ENCODE data around the gene FOXD4.
A peak's percentile ranks its signal among the peaks of the same experiment; 100 is the strongest.
"Not testable (repeated sequence)": the region's sequence is repeated elsewhere in the genome, so short reads cannot be mapped to it uniquely, and the experiment has no call there.

FOXD4 gene

GRCh38 chr9:117995-118467 lies at the start of gene FOXD4:
FOXD4 (minus strand) TSS chr9:118417; CDS start chr9:118119, 298 bp downstream.
- DNase-seq (ENCODE audit: low read depth), result not testable (repeated sequence)

- not testable (repeated sequence) for DNase-seq (ENCODE audit: low read depth)
Measured at GRCh38 chr9:159871-160270, 41.7 kb upstream of the FOXD4 start.

GRCh38 chr9:151173-151572 lies 33.0 kb upstream of the FOXD4 start:
- not testable (repeated sequence) for DNase-seq (ENCODE audit: low read depth)

- not testable (repeated sequence) for DNase-seq (ENCODE audit: low read depth)
Measured at GRCh38 chr9:139880-140279, 21.7 kb upstream of the FOXD4 start.

- DNase-seq (ENCODE audit: low read depth), result not testable (repeated sequence)
Measured at GRCh38 chr9:117144-117994, 848 bp downstream of the FOXD4 start.

- not testable (repeated sequence) for DNase-seq (ENCODE audit: low read depth)
Measured at GRCh38 chr9:116239-117077, 1.8 kb downstream of the FOXD4 start.

GRCh38 chr9:115118-115451 lies 3.1 kb downstream of the FOXD4 start:
- DNase-seq (ENCODE audit: low read depth), result not testable (repeated sequence)

GRCh38 chr9:114267-115117 lies 3.7 kb downstream of the FOXD4 start:
- DNase-seq (ENCODE audit: low read depth), result peak; percentile 13

GRCh38 chr9:113468-114266 lies 4.5 kb downstream of the FOXD4 start:
- DNase-seq (ENCODE audit: low read depth), result peak; percentile 5

GRCh38 chr9:112589-113467 lies 5.4 kb downstream of the FOXD4 start:
- not testable (repeated sequence) for DNase-seq (ENCODE audit: low read depth)

- not testable (repeated sequence) for DNase-seq (ENCODE audit: low read depth)
Measured at GRCh38 chr9:110672-111071, 7.5 kb downstream of the FOXD4 start.

- peak; percentile 4 for DNase-seq (ENCODE audit: low read depth)
Measured at GRCh38 chr9:109540-109939, 8.7 kb downstream of the FOXD4 start.

- DNase-seq (ENCODE audit: low read depth), result not testable (repeated sequence)
Measured at GRCh38 chr9:108742-109495, 9.3 kb downstream of the FOXD4 start.

GRCh38 chr9:105991-106390 lies 12.2 kb downstream of the FOXD4 start:
- not testable (repeated sequence) for DNase-seq (ENCODE audit: low read depth)

- DNase-seq (ENCODE audit: low read depth), result not testable (repeated sequence)
Measured at GRCh38 chr9:100430-100829, 17.8 kb downstream of the FOXD4 start.

- not testable (repeated sequence) for DNase-seq (ENCODE audit: low read depth)
Measured at GRCh38 chr9:99867-100266, 18.4 kb downstream of the FOXD4 start.

- not testable (repeated sequence) for DNase-seq (ENCODE audit: low read depth)
Measured at GRCh38 chr9:98775-99174, 19.4 kb downstream of the FOXD4 start.

- not testable (repeated sequence) for DNase-seq (ENCODE audit: low read depth)
Measured at GRCh38 chr9:94992-95391, 23.2 kb downstream of the FOXD4 start.

- DNase-seq (ENCODE audit: low read depth), result peak; percentile 12
Measured at GRCh38 chr9:94323-94722, 23.9 kb downstream of the FOXD4 start.
